ENCODE data around the gene GLRA3.

The GLRA3 gene

GRCh38 chr4:174672276-174672675 lies 156.8 kb downstream of the GLRA3 start:
- no peaks in the 10 kb centered on the region for H3K9me3 ChIP-seq (ENCODE audit: severe bottlenecking)

GRCh38 chr4:174669270-174669669 lies 159.8 kb downstream of the GLRA3 start:
- Histone ChIP-seq H3K4me3 (ENCODE audit: low read depth, low read length) (no peak overlapping the region), H3K27ac (no peak overlapping the region), H3K27me3 (ENCODE audit: insufficient read depth, low read depth, severe bottlenecking) (no peaks in the 10 kb centered on the region), H3K9me3 (ENCODE audit: severe bottlenecking) (no peaks in the 10 kb centered on the region), H3K36me3 (no peaks in the 10 kb centered on the region)
- DNase-seq = no peak
- TF ChIP-seq, protein P1, sequence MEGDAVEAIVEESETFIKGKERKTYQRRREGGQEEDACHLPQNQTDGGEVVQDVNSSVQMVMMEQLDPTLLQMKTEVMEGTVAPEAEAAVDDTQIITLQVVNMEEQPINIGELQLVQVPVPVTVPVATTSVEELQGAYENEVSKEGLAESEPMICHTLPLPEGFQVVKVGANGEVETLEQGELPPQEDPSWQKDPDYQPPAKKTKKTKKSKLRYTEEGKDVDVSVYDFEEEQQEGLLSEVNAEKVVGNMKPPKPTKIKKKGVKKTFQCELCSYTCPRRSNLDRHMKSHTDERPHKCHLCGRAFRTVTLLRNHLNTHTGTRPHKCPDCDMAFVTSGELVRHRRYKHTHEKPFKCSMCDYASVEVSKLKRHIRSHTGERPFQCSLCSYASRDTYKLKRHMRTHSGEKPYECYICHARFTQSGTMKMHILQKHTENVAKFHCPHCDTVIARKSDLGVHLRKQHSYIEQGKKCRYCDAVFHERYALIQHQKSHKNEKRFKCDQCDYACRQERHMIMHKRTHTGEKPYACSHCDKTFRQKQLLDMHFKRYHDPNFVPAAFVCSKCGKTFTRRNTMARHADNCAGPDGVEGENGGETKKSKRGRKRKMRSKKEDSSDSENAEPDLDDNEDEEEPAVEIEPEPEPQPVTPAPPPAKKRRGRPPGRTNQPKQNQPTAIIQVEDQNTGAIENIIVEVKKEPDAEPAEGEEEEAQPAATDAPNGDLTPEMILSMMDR (IDR thresholded peaks at IDR 0.05; ENCODE audit: low read depth, low read length) = no peak

More at GRCh38 chr4:174672276-174672675, 156.8 kb downstream of the GLRA3 start:
- H3K27me3 ChIP-seq (ENCODE audit: insufficient read depth, low read depth, severe bottlenecking) = no peaks in the 10 kb centered on the region
- TF ChIP-seq, protein P1 (IDR thresholded peaks at IDR 0.05; ENCODE audit: low read depth, low read length) = no peak
- no peaks in the 10 kb centered on the region for H3K36me3 ChIP-seq
- no peak overlapping the region for H3K27ac ChIP-seq
- H3K4me3 ChIP-seq (ENCODE audit: low read depth, low read length) = no peak overlapping the region
- no peak for DNase-seq

- H3K27me3 ChIP-seq (ENCODE audit: insufficient read depth, low read depth, severe bottlenecking) = no peaks in the 10 kb centered on the region
These were observed 163.2 kb downstream of the GLRA3 start for GRCh38 chr4:174665799-174666198.

DNA sequence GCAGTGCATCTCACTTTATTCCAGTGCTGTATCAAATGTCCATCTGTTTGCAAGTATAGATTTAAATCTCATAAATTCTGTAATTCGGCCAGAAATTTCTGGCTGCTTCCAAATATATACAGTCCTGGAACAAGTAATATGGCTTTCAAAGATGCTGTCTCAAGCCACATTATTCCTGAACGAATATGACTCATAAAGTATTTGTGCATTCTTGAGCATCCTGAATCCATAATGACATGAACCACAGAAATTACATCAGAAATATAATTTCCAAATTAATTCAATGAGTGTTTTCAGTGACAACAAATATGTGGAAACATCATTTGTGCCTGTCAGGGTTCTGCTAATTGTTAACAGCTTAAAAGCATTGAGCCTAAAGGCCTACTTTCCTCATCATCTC lies 165.8 kb downstream of the GLRA3 start:
- TF ChIP-seq, protein P1 (IDR thresholded peaks at IDR 0.05; ENCODE audit: low read depth, low read length) = no peak
- Histone ChIP-seq H3K9me3 (ENCODE audit: severe bottlenecking) (no peaks in the 10 kb centered on the region), H3K27me3 (ENCODE audit: insufficient read depth, low read depth, severe bottlenecking) (no peaks in the 10 kb centered on the region), H3K27ac (no peak overlapping the region), H3K4me3 (ENCODE audit: low read depth, low read length) (no peak overlapping the region), H3K36me3 (no peaks in the 10 kb centered on the region)
- no peak for DNase-seq

More at GRCh38 chr4:174665799-174666198, 163.2 kb downstream of the GLRA3 start:
- Histone ChIP-seq H3K9me3 (ENCODE audit: severe bottlenecking) (no peaks in the 10 kb centered on the region), H3K4me3 (ENCODE audit: low read depth, low read length) (no peak overlapping the region), H3K27ac (no peak overlapping the region), H3K36me3 (no peaks in the 10 kb centered on the region)
- DNase-seq = no peak
- TF ChIP-seq, protein P1 (IDR thresholded peaks at IDR 0.05; ENCODE audit: low read depth, low read length) = no peak

GRCh38 chr4:174658246-174658645 lies 170.8 kb downstream of the GLRA3 start:
- Histone ChIP-seq H3K36me3 (no peaks in the 10 kb centered on the region), H3K9me3 (ENCODE audit: severe bottlenecking) (no peaks in the 10 kb centered on the region), H3K27me3 (ENCODE audit: insufficient read depth, low read depth, severe bottlenecking) (no peaks in the 10 kb centered on the region), H3K27ac (no peak overlapping the region), H3K4me3 (ENCODE audit: low read depth, low read length) (no peak overlapping the region)
- no peak for DNase-seq
- TF ChIP-seq, protein P1 (IDR thresholded peaks at IDR 0.05; ENCODE audit: low read depth, low read length) = no peak

DNA sequence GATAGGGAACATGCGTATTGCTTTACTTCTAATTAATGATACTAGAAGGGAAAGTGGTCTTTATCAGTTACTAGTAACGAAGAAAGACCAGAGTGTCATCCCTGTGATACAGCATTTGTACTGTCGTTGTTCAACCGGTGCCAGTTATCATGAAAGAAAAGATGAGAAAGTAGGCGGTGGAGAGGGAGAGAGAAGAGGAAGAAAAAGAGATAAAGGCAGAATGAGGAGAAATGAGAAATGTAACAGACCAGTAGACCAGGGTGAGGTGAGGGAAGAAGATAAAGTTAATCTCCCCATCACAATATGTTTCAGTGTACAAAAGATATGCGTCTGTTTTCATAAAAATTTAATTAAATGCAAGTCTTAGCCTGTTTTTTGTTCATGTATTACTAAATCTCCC lies 171.6 kb downstream of the GLRA3 start:
- Histone ChIP-seq H3K4me3 (ENCODE audit: low read depth, low read length) (no peak overlapping the region), H3K9me3 (ENCODE audit: severe bottlenecking) (no peaks in the 10 kb centered on the region), H3K27me3 (ENCODE audit: insufficient read depth, low read depth, severe bottlenecking) (no peaks in the 10 kb centered on the region), H3K27ac (no peak overlapping the region), H3K36me3 (no peaks in the 10 kb centered on the region)
- no peak for DNase-seq
- TF ChIP-seq, protein P1 (IDR thresholded peaks at IDR 0.05; ENCODE audit: low read depth, low read length) = no peak

Data from WERI-Rb-1 (cell line).